ENCODE results near the gene LARGE1.

DNA sequence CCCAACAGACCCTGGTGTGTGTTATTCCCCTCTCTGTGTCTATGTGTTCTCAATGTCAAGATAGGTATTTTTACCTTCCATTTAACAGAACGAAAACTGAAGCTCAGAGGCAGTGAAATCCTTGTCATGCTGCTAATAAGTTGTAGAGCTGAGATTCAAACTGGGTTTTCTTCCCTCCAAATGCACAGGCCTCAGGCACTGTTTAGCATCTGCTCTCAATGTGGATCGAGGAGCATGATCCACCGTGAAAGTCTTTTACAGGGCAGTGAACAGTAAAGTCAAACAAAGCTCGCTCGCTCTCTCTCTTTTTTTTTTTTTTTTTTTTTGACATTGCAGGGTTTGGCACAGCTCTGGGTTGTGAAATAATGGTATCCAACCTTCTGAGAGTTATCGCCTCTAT lies 461.1 kb downstream of the LARGE1 start:
- no peak for TF ChIP-seq EZH2 (IDR thresholded peaks at IDR 0.05; ENCODE audit: low read length, missing control alignments)
- TF ChIP-seq, protein P1, sequence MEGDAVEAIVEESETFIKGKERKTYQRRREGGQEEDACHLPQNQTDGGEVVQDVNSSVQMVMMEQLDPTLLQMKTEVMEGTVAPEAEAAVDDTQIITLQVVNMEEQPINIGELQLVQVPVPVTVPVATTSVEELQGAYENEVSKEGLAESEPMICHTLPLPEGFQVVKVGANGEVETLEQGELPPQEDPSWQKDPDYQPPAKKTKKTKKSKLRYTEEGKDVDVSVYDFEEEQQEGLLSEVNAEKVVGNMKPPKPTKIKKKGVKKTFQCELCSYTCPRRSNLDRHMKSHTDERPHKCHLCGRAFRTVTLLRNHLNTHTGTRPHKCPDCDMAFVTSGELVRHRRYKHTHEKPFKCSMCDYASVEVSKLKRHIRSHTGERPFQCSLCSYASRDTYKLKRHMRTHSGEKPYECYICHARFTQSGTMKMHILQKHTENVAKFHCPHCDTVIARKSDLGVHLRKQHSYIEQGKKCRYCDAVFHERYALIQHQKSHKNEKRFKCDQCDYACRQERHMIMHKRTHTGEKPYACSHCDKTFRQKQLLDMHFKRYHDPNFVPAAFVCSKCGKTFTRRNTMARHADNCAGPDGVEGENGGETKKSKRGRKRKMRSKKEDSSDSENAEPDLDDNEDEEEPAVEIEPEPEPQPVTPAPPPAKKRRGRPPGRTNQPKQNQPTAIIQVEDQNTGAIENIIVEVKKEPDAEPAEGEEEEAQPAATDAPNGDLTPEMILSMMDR (conservative IDR thresholded peaks at IDR 0.05 in 1 of 2, IDR thresholded peaks at IDR 0.05 in 1 of 2; ENCODE audit: low read depth in 1 of 2, low read length in 2 of 2), result no peak

Data from fibroblast of lung (primary cell).